ENCODE measurements around the gene CP.

Gene CP

DNA sequence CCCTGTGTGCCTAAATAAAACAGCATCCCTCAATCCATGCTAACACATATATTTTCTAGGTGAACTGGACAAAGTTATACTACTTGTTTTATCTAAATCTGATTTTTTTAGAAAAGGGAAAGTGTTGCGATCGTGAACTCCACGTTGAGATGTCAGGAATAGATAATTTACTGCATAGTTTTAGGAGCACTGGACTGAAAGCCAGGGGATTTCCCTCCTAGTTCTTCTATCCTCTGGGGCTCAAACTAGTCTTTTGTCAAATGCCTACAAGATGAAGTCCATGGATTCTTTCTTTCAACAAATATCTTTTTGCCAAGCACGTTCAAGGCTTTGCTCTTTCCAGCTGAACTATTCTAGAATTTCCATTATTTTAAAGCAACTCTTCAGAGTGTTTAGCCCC is 92.8 kb downstream of the CP start:
- TF ChIP-seq, protein P1, sequence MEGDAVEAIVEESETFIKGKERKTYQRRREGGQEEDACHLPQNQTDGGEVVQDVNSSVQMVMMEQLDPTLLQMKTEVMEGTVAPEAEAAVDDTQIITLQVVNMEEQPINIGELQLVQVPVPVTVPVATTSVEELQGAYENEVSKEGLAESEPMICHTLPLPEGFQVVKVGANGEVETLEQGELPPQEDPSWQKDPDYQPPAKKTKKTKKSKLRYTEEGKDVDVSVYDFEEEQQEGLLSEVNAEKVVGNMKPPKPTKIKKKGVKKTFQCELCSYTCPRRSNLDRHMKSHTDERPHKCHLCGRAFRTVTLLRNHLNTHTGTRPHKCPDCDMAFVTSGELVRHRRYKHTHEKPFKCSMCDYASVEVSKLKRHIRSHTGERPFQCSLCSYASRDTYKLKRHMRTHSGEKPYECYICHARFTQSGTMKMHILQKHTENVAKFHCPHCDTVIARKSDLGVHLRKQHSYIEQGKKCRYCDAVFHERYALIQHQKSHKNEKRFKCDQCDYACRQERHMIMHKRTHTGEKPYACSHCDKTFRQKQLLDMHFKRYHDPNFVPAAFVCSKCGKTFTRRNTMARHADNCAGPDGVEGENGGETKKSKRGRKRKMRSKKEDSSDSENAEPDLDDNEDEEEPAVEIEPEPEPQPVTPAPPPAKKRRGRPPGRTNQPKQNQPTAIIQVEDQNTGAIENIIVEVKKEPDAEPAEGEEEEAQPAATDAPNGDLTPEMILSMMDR (IDR thresholded peaks at IDR 0.05): no peak
- H3K27ac ChIP-seq: peak overlapping the region; percentile 85 to 92
- peak overlapping the region; percentile 84 for H3K4me3 ChIP-seq
- no peak for DNase-seq (ENCODE audit: low spot score)

DNA sequence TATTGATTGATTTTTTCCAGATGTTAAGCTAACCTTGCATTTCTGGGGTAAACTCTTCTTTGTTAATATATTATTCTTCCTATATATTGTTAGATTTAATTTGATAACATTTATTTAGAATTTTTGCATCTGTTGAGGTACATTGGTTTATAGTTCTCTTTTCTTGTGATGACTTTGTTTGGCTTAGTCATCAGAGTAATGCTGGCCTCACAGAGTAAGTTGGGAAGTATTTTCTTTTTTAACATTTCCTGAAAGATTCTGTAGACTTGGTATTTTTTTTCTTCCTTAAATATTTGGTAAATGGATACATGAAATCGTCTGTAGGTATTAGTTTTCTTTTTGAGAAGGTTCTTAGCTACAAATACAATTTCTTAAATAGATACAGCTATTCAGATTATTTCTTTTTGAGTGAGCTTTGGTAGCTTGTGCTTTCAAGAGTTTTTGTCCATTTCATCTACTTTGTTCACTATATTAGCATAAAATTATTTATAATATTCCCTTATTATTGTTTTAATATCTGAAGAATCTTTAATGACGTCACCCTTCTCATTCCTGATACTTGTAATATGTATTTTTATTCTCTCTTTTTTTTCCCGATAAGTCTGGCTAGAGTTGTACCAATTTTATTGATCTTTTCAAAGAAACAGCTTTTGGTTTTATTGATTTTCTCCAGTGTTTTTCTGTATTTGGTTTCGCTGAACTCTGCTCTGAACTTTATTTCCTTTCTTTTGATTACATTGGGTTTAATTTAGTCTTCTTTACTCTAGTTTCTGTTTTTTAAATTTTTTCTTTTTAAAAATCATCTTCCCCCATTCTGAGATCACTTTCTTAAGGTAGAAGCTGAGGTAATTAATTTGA is 98.7 kb downstream of the CP start:
- DNase-seq (ENCODE audit: low spot score): no peak
- Histone ChIP-seq H3K4me3 (no peak overlapping the region), H3K27ac (no peak overlapping the region)
- TF ChIP-seq, protein P1 (IDR thresholded peaks at IDR 0.05): no peak

All from coronary artery (tissue), 2 donors.